NB4 (cell line): ENCODE data around the gene CCNY.
"Not testable (repeated sequence)": the region's sequence is repeated elsewhere in the genome, so short reads cannot be mapped to it uniquely, and the experiment has no call there.

ENCODE experiments used
- DNase-seq: peaks from one replicate; pipeline ENCODE4 v3.0.0; 2010; ENCODE audit warnings: low read depth
- H3K4me3 ChIP-seq: one replicate; pipeline ENCODE4 v1.5.1; 2011; ENCODE audit warnings: mild to moderate bottlenecking, low read depth, low read length, moderate library complexity
- MYC ChIP-seq: IDR thresholded peaks from 2 replicates; pipeline ENCODE4 v1.6.1; 2011; ENCODE audit warnings: low read depth, low read length
- POLR2A ChIP-seq: IDR thresholded peaks from 2 replicates; pipeline ENCODE4 v1.6.1; 2011; ENCODE audit warnings: mild to moderate bottlenecking; ENCODE audit not compliant: insufficient read length; ENCODE audit errors: extremely low read depth
- TF ChIP-seq, protein P1 (sequence below): IDR thresholded peaks from one replicate; pipeline ENCODE4 v1.5.1; 2012; ENCODE audit warnings: low read depth, low read length
- TF ChIP-seq, protein P2 (sequence below): IDR thresholded peaks from 2 replicates; pipeline ENCODE4 v1.6.1; 2011; ENCODE audit warnings: low read depth, low read length

CCNY gene

GRCh38 chr10:35416619-35417312, 80.5 kb downstream of the CCNY start:
- TF ChIP-seq POLR2A (no peak), MYC (no peak)
- TF ChIP-seq, protein P1, sequence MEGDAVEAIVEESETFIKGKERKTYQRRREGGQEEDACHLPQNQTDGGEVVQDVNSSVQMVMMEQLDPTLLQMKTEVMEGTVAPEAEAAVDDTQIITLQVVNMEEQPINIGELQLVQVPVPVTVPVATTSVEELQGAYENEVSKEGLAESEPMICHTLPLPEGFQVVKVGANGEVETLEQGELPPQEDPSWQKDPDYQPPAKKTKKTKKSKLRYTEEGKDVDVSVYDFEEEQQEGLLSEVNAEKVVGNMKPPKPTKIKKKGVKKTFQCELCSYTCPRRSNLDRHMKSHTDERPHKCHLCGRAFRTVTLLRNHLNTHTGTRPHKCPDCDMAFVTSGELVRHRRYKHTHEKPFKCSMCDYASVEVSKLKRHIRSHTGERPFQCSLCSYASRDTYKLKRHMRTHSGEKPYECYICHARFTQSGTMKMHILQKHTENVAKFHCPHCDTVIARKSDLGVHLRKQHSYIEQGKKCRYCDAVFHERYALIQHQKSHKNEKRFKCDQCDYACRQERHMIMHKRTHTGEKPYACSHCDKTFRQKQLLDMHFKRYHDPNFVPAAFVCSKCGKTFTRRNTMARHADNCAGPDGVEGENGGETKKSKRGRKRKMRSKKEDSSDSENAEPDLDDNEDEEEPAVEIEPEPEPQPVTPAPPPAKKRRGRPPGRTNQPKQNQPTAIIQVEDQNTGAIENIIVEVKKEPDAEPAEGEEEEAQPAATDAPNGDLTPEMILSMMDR = no peak
- TF ChIP-seq, protein P2, sequence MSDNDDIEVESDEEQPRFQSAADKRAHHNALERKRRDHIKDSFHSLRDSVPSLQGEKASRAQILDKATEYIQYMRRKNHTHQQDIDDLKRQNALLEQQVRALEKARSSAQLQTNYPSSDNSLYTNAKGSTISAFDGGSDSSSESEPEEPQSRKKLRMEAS = no peak
- no peak for DNase-seq
- no peak overlapping the region for H3K4me3 ChIP-seq

DNA sequence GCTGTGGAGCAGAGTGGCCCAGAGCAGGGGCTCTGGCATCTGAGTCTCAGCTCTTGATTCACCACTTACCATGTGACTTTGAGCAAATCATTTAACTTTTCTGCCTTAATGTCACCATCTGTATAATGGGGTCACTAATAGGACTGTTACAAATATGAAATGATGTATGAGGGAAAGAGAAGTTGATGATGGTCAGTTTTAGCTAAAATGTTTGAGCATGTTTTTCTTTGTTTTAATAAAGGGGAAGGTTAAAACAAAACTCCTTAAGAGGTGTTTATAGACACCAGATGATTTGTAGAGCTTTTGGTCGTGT, 81.0 kb downstream of the CCNY start:
- no peak for DNase-seq
- TF ChIP-seq, protein P1 = no peak
- TF ChIP-seq MYC (no peak), POLR2A (no peak)
- TF ChIP-seq, protein P2 = no peak
- H3K4me3 ChIP-seq = no peak overlapping the region

DNA sequence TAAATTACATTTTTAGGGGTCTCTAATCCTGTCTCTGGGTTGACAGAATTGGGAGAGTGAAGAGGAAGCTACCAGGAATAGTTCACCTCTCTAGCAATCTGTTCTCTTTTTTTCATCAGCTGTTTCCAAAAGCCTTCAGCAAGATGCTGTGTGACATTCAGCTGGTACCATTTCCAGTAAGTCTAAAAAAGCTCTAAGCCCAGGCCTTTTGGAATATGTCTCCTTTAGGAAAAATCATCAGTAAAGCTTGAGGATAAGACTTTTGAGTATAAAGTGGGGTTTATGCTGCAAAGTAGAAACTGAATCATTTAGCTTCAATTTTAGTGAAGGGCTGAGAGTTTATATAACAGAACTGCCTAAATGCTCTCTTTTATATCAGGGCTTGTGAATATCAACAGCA, 81.5 kb downstream of the CCNY start:
- H3K4me3 ChIP-seq = no peak overlapping the region
- TF ChIP-seq, protein P1 = no peak
- TF ChIP-seq, protein P2 = no peak
- TF ChIP-seq MYC = no peak
- no peak for TF ChIP-seq POLR2A
- no peak for DNase-seq

GRCh38 chr10:35418580-35418979, 82.3 kb downstream of the CCNY start:
- DNase-seq, H3K4me3 ChIP-seq: not testable (repeated sequence)

- H3K4me3 ChIP-seq = no peak overlapping the region
- TF ChIP-seq, protein P1 = no peak
- TF ChIP-seq MYC (no peak), POLR2A (no peak)
- TF ChIP-seq, protein P2 = no peak
- DNase-seq = no peak
Observed at GRCh38 chr10:35420044-35420443, 83.7 kb downstream of the CCNY start.

GRCh38 chr10:35420827-35421552, 84.7 kb downstream of the CCNY start:
- DNase-seq = no peak
- TF ChIP-seq, protein P2 = no peak
- no peak for TF ChIP-seq POLR2A
- TF ChIP-seq, protein P1 = no peak
- no peak for TF ChIP-seq MYC
- no peak overlapping the region for H3K4me3 ChIP-seq
